Gastrocnemius medialis (tissue), 4 donors: ENCODE results near the gene ZSCAN10. TPM values are rescaled to one million over a fixed set of nuclear protein-coding genes. Genes with fewer than 3 reads are reported as not detected.

Source experiments
- ATAC-seq, 2 donors: fragments of 150-250 bp; one replicate each; pipeline ENCODE4 v1.9.1; 2016
- DNase-seq, 2 donors: peaks; one replicate each; pipeline ENCODE4 v3.0.0-alpha.2; 2019
- H3K27ac ChIP-seq, 4 donors: fragments of 200-600 bp; sonication (generic); 1 replicate in 1 of 4; 2 replicates in 3 of 4; pipeline ENCODE4 v1.5.1; 2016 to 2018; ENCODE audit warnings: mild to moderate bottlenecking in 2 of 4, moderate library complexity in 1 of 4
- H3K27me3 ChIP-seq, 3 donors: fragments of 200-600 bp; sonication (generic) in 2 of 3; 1 replicate in 1 of 3; 2 replicates in 2 of 3; pipeline versions ENCODE4 v1.5.1 to v1.6.0; 2016 to 2019; ENCODE audit warnings: mild to moderate bottlenecking in 1 of 3, moderate library complexity in 1 of 3
- H3K36me3 ChIP-seq, 2 donors: fragments of 200-600 bp; sonication (generic) in 1 of 2; one replicate each; pipeline ENCODE4 v1.5.1; 2017 to 2018
- H3K4me1 ChIP-seq, 2 donors: fragments of 200-600 bp; sonication (generic) in 1 of 2; one replicate each; pipeline ENCODE4 v1.5.1; 2016 to 2017; ENCODE audit warnings: mild to moderate bottlenecking in 2 of 2
- H3K4me3 ChIP-seq, 4 donors: fragments of 200-600 bp; sonication (generic) in 3 of 4; 1 replicate in 1 of 4; 2 replicates in 3 of 4; pipeline ENCODE4 v1.5.1; 2016 to 2019; ENCODE audit warnings: mild to moderate bottlenecking in 2 of 4
- H3K9me3 ChIP-seq, 3 donors: fragments of 200-600 bp; sonication (generic) in 2 of 3; 1 replicate in 1 of 3; 2 replicates in 2 of 3; pipeline ENCODE4 v1.5.1; 2016 to 2019
- POLR2A ChIP-seq, 2 donors: fragments of 450-650 bp; IDR thresholded peaks; one replicate each; pipeline ENCODE4 v1.6.1; 2017; ENCODE audit warnings: antibody characterized with exemption in 2 of 2, mild to moderate bottlenecking in 2 of 2, moderate library complexity in 2 of 2
- in situ Hi-C, 4 donors: fragments of 200-750 bp; cut with MboI; loops; one replicate each; pipeline versions ENCODE4 v1.15.0 to v1.8.0; 2017; ENCODE audit warnings: low sequenced_read_pairs in 4 of 4
- intact Hi-C: fragments of 100-400 bp; cut with DNase I; formaldehyde crosslinking; loops from one replicate; pipeline ENCODE4 v1.15.1; 2023; ENCODE audit warnings: low total_unique reads
- total RNA-seq, 4 donors: library from RNA; depleted of rRNA; stranded (reverse); fragments of >200 nt; gene quantifications; one replicate each; pipeline versions ENCODE4 v1.1.0 to v1.2.3, GENCODE V29; 2016
- TF ChIP-seq, protein P1 (sequence below), 5 experiments: fragments of 450-650 bp in 3 of 5; fragments of 200-600 bp in 2 of 5; sonication (generic) in 2 of 5; IDR thresholded peaks in 4 of 5; conservative IDR thresholded peaks in 1 of 5; 1 replicate in 4 of 5; 2 replicates in 1 of 5; pipeline ENCODE4 v1.5.1; 2016 to 2019; ENCODE audit warnings: antibody characterized with exemption in 5 of 5, mild to moderate bottlenecking in 3 of 5, moderate library complexity in 3 of 5

The ZSCAN10 gene
- total RNA-seq, 4 donors from 2014 or later = not detected

- Histone ChIP-seq H3K4me1 (peaks cover 19 to 31% of the 10 kb centered on the region in 2 donors), H3K4me3 (no peak overlapping the region), H3K36me3 (peaks cover 0 to 3% of the 10 kb centered on the region in 2 donors), H3K27ac (peak overlapping the region in 2 of 4 donors; percentile 21), H3K9me3 (no peaks in the 10 kb centered on the region), H3K27me3 (no peaks in the 10 kb centered on the region)
- ATAC-seq (peak in 1 of 2 donors; percentile 51), DNase-seq (peak in 1 of 2 donors; percentile 61)
- TF ChIP-seq, protein P1, sequence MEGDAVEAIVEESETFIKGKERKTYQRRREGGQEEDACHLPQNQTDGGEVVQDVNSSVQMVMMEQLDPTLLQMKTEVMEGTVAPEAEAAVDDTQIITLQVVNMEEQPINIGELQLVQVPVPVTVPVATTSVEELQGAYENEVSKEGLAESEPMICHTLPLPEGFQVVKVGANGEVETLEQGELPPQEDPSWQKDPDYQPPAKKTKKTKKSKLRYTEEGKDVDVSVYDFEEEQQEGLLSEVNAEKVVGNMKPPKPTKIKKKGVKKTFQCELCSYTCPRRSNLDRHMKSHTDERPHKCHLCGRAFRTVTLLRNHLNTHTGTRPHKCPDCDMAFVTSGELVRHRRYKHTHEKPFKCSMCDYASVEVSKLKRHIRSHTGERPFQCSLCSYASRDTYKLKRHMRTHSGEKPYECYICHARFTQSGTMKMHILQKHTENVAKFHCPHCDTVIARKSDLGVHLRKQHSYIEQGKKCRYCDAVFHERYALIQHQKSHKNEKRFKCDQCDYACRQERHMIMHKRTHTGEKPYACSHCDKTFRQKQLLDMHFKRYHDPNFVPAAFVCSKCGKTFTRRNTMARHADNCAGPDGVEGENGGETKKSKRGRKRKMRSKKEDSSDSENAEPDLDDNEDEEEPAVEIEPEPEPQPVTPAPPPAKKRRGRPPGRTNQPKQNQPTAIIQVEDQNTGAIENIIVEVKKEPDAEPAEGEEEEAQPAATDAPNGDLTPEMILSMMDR (IDR thresholded peaks at IDR 0.05 in 4 of 5, conservative IDR thresholded peaks at IDR 0.05 in 1 of 5) = no peak
- TF ChIP-seq POLR2A (IDR thresholded peaks at IDR 0.05) = no peak
- in situ Hi-C loops = loop anchor here in 2 of 4 donors (10.0 kb wide), 1 partner anchor 57 kb away; the partner anchor contains the start of gene IL32 (in 2 of the 2)
- intact Hi-C loops = no loop called here
Measured at GRCh38 chr16:3121851-3122467, 22.9 kb upstream of the ZSCAN10 start.

DNA sequence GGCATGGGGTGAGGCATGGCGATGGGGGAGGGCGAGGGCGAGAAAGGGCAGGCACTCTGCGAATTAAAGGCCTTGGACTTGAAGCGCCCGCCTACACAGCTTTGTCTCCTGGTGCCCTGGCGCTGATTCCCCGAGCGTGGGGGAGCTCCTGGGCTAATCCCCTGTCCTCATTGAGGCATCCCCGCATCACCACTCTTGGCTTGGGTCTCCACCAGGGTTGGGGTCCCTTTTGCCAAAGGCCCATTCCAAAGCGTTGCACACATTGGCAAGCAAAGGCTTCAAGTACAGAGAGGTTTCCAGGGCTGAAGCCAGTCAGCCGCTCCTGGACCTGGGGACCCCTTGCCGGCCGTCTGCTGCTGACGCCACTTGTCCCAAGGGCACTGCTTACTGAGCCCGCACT, 21.3 kb upstream of the ZSCAN10 start:
- Histone ChIP-seq H3K4me3 (no peak overlapping the region), H3K27me3 (no peaks in the 10 kb centered on the region), H3K9me3 (no peaks in the 10 kb centered on the region), H3K4me1 (peaks cover 19 to 29% of the 10 kb centered on the region in 2 donors), H3K27ac (no peak overlapping the region), H3K36me3 (peaks cover 0 to 7% of the 10 kb centered on the region in 2 donors)
- in situ Hi-C loops (loop anchor here in 2 of 4 donors (10.0 kb wide), 1 partner anchor 56 kb away; the partner anchor contains the start of gene IL32 (in 2 of the 2)), intact Hi-C loops (no loop called here)
- TF ChIP-seq, protein P1 (IDR thresholded peaks at IDR 0.05 in 4 of 5, conservative IDR thresholded peaks at IDR 0.05 in 1 of 5) = no peak
- TF ChIP-seq POLR2A (IDR thresholded peaks at IDR 0.05) = no peak
- DNase-seq = no peak
- no peak for ATAC-seq

DNA sequence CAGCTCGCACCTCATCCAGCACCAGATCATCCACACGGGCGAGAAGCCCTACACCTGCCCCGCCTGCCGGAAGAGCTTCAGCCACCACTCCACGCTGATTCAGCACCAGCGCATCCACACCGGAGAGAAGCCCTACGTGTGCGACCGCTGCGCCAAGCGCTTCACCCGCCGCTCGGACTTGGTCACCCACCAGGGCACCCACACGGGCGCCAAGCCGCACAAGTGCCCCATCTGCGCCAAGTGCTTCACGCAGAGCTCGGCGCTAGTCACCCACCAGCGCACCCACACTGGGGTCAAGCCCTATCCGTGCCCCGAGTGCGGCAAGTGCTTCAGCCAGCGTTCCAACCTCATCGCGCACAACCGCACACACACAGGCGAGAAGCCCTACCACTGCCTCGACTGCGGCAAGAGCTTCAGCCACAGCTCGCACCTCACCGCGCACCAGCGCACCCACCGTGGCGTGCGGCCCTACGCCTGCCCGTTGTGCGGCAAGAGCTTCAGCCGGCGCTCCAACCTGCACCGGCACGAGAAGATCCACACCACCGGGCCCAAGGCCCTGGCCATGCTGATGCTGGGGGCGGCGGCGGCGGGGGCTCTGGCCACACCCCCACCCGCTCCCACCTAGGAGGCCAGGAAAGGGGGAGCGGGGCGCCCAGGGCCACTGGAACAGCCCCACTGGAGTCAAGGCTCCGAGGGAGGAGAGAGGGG, 20.8 kb upstream of the ZSCAN10 start:
- Histone ChIP-seq H3K27me3 (no peaks in the 10 kb centered on the region), H3K4me1 (peaks cover 16 to 23% of the 10 kb centered on the region in 2 donors), H3K4me3 (no peak overlapping the region), H3K27ac (no peak overlapping the region), H3K36me3 (peaks cover 0 to 7% of the 10 kb centered on the region in 2 donors), H3K9me3 (no peaks in the 10 kb centered on the region)
- in situ Hi-C loops (loop anchor here in 2 of 4 donors (10.0 kb wide), 1 partner anchor 55 kb away; the partner anchor contains the start of gene IL32 (in 2 of the 2)), intact Hi-C loops (no loop called here)
- ATAC-seq = no peak
- DNase-seq = no peak
- no peak for TF ChIP-seq POLR2A (IDR thresholded peaks at IDR 0.05)
- TF ChIP-seq, protein P1 (IDR thresholded peaks at IDR 0.05 in 4 of 5, conservative IDR thresholded peaks at IDR 0.05 in 1 of 5) = no peak

DNA sequence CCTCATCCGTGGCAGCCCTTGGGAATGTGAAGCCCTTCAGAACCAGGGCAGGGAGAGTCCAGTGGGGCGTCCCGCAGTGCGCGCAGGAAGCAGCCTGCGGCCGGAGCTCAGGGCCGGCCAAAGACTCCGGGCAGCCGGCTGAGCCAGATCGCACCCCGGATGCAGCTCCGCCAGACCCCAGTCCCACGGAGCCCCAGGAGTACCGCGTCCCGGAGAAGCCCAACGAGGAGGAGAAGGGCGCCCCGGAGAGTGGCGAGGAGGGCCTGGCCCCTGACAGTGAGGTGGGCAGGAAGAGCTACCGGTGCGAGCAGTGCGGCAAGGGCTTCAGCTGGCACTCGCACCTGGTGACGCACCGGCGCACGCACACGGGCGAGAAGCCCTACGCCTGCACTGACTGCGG, 20.2 kb upstream of the ZSCAN10 start:
- H3K36me3 ChIP-seq = peaks cover 0 to 7% of the 10 kb centered on the region in 2 donors
- H3K27me3 ChIP-seq = no peaks in the 10 kb centered on the region
- intact Hi-C loops (no loop called here), in situ Hi-C loops (no loop called here)
- H3K9me3 ChIP-seq = no peaks in the 10 kb centered on the region
- no peak overlapping the region for H3K27ac ChIP-seq
- H3K4me3 ChIP-seq = no peak overlapping the region
- TF ChIP-seq, protein P1 (IDR thresholded peaks at IDR 0.05 in 4 of 5, conservative IDR thresholded peaks at IDR 0.05 in 1 of 5) = no peak
- TF ChIP-seq POLR2A (IDR thresholded peaks at IDR 0.05) = no peak
- H3K4me1 ChIP-seq = peaks cover 14 to 18% of the 10 kb centered on the region in 2 donors
- ATAC-seq (no peak), DNase-seq (no peak)
